Measurements from ENCODE around the gene ULK2.
"Not testable (repeated sequence)": the region's sequence is repeated elsewhere in the genome, so short reads cannot be mapped to it uniquely, and the experiment has no call there.

ULK2 gene

DNA sequence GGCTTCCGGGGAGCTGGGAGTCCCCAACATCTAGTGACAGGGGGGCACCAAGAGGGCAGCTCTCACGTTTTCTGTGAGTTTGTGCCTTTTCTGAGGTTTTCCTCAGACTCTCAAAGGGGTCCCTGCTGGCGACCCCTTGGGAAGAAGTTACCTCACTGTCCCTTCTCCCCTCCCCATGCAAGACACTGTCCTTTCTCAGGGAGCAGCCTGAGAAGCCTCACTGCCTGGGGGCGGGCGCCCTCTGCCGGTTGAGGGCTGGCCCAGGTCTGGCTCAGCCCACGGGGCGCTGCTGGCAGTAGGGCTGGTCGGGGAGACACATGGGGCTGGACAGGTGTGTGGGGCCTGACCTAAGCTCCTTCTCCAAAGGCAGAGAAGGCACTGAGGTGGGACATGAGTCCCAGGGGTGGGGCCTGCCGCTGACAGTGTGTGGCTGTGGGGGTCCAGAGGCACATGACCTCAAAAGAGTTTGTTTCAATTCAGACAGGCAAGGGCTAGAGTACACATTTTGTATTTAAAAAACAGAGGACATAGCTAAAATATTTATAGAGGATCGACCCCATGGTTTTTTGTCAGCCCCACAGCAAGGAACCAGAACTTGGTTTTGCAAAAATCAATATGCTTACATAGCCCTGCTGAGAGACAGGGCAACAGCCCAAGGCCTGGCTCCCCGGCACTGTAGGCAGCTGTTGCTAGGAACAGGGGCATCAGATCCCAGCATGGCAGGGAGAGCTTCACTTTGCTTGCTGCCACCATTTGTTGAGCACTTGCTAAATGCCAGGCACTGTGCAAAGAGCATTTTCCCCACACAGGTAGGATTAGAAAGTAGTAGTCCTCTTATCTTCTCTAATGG is 101.1 kb downstream of the ULK2 start:
- DNase-seq (ENCODE audit: low spot score), result peak; percentile 84

DNA sequence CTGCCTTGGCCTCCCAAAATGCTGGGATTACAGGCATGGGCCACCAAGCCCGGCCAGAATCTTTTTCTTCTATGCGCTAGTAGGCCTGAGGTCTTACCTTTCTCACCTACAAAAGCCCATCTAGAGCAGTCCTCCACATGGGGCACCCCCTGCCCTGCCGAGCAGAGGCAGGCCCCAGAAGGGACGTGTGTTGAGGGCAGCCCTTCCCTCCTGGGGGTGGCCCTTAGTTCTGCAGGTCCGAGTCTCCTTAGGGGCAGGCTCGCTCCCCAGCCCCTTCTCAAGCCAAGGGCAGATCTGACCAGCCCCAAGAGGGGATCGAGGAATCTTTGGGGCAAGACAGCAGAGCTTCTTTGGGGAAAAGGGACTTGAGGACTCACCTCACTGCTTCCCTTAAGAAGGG is 101.7 kb downstream of the ULK2 start:
- no peak for DNase-seq (ENCODE audit: low spot score)

DNA sequence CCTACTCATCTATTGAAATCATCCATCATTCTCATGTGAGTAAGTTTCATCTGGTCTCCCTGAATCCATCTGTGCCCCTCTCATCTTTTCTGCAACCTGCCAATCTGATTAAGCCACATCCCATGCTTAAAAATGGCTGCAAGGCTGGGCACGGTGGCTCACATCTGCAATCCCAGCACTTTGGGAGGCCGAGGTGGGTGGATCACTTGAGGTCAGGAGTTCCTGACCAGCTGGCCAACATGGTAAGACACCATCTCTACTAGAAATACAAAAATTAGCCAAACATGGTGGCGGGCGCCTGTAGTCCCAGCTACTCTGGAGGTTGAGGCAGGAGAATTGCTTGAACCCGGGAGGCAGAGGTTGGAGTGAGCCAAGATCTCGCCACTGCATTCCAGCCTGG is 103.7 kb downstream of the ULK2 start:
- not testable (repeated sequence) for DNase-seq (ENCODE audit: low spot score)

DNA sequence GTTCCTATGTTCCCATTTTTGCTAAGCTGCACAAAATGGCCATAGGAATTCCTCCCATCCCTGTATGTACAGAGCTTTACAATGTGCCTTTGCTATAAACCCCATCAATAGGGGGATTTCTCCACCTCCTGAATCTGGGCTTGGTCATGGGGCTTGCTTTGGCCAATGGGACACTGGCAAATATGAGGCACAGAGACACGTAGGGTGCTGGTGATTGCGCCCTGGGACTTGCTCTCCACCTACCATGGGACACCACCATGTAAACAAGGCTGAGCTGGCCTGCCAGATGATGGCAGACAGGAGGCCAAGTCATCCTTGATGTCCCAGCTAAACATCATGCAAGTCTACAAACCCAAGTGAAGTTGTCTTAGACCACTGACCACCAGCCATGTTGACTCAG is 104.3 kb downstream of the ULK2 start:
- no peak for DNase-seq (ENCODE audit: low spot score)

DNA sequence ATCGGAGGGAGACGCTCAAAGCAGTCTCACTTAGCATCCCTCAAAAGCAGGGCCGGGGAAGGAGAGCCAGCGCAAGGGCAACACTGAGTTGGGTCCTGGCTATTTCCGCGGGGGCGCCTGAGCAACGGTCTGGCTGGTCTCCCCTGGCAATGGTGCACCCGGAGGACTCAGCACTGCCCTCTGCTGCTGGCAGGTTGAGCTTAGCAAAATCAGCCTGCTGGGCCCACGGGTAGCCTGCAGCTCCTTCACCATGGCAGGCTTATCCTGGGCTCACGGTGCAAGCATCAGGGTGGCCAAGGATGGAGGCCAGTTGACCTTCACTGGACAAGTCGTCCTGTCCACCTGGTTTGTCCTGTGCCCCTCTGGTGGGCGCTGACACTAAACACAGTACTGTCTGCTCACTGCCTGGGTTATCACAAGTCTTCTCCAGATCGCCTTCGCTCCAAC is 105.2 kb downstream of the ULK2 start:
- DNase-seq (ENCODE audit: low spot score), result peak; percentile 85

DNA sequence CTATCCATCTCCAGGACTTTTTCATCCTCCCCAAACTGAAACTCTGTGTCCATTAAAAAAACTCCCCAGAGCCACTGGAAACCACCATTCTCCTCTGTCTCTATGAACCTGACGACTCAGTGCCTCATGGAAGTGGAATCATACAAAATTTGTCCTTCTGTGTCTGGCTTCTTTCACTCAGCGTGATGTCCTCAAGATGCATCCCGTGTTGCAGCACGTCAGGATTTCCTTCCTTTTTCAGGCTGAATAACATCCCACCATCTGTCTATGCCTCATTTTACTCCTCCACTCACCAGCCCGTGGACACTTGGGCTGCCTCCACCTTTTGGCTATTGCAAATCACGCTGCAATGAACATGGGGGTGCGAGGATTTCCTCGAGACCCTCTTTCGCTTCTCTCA is 107.0 kb downstream of the ULK2 start:
- no peak for DNase-seq (ENCODE audit: low spot score)

DNA sequence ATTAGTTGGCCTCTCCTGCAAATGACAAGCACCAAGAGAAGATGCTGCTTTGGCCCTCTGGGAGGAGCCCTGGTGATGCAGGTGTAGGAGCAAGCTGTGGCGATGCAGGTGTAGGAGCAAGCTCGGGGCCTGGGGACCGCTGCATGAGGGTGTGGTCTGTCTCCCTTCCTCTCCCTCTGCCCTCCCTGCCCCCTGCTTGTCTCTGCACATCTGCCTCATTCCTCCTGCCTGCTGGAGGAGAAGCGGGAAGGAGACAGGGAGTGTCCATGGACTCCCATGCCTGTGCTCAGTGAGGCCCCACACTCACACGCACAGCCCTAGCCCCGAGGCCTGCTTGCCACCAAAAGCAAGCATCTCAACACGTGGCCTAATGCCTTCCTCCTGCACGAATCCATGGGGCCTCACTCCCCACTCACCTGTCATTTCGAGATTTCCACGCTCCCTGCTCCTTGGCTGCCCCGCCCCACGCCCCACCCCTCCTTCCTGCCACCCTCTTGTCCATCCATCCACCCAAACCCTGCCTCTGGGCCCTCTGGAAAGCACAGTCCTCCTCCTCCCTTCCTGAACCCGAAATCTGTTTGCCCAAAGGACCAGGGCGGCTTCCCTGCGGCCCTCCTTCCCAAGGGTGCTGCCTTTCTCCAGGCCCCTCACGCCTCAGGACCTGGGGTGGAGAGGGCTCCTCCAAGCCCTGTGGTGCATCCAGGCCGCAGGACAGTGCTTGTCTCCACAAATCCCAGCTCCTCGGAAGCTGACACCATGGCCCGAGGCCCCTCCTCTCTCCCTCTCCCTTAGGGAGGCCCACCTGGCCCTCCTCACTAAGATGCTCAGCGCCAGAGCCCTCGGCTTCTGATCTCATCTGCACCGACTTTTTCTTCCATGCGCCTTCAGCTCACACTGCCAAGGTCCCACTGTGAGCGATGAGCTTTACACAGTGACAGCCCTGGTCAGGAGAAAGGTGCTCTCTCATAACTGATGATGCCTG is 107.9 kb downstream of the ULK2 start:
- no peak for DNase-seq (ENCODE audit: low spot score)

DNA sequence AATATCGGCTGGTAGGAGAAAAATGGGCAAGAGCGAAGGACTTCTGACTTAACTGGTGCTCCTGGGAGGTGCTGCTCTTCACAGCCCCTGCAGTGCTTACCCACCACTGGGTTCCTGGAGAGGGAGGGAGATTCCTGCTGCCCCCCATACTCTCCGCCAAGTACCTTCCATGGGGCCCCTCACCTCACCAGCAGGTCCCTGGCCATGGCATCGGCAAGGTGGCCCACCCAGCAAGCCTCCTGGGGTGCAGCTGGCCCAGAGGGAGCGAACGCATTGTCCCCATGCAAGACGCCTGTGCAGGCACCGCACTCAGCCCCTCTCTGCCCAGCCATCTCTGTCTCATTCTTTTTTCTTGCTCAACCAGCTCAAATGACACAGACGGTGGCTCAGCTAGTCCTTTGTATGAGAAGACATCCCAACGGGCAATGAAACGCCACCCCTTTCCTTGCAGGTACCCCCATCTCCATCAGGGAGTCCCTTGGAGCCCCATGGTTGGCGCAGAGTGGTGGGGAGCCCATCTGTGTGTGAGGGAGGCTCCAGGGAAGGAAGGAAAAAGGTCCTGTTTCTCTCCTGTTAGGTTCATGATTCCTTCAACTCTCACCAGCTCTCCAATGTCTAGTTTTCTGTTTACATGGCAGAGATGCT is 110.1 kb downstream of the ULK2 start:
- DNase-seq (ENCODE audit: low spot score), result no peak

DNA sequence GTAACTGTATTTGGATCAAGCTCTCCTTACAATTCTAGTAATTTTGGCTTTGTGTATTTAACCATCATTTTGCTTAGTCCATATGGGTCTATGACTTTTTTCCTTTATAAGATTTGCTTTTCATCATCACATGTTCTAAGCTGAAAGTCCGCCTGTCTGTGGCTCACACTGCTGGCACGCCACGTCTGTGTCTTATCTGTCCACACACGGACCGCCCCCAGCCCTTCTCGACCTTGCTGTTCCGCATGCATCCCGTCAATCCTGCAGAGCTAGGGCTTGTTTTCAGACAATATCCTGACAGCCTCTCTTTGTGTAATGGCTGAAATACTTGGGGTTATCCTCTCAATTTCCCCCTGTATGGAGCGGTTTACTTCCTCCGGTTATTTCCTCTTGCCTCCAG is 111.2 kb downstream of the ULK2 start:
- DNase-seq (ENCODE audit: low spot score), result no peak

DNA sequence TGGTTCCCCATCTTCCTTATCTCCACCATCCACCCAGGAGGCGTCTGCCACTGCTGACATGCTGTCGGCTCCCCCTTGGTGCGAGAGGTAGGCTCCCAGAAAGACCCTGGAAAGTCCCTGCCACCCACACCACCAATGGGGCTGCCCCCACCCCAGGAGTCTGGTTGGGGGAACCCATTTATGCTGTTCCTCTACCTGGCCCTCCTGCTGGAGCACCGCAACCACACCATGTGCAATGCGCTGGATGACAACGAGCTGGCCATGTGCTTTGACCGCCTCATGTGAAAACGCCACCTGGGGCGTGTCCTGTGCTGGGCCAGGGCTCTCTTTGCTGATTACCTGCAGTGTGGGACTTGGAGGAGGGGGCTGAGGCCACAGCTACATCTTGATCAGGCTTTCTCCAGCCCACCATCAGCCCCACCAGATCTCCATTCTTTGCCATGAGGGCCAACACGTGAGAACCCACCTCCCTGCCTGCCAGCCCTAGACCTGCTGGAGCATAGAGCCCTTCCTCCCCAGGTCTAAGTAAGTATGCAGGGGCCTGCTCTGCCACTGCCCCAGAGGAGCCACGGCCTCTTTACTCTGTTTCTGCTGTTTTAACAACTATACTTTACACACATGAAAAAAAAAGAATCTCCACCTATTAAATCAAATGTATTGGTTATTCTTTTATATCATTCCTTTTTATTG is 111.8 kb downstream of the ULK2 start:
- DNase-seq (ENCODE audit: low spot score), result no peak

DNA sequence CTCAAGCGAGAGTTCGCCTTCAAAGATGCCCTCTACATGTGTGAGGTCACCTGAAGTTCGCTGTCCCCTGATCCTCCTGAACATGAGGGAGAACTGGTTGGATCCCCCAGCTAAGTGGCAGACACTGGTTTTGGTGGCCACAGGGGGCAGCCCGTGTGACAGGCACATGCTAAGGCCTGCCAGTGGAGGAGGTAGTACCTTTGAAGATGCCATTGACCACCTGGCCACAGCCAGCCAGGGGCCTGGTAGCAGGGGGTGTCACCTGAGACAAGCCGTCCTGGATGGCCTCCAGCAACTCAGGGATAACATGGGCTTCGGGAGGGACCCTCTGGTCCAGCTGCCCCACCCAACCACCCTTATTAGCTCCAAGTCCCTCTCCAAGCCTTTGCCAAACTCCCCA is 112.3 kb downstream of the ULK2 start:
- no peak for DNase-seq (ENCODE audit: low spot score)

DNA sequence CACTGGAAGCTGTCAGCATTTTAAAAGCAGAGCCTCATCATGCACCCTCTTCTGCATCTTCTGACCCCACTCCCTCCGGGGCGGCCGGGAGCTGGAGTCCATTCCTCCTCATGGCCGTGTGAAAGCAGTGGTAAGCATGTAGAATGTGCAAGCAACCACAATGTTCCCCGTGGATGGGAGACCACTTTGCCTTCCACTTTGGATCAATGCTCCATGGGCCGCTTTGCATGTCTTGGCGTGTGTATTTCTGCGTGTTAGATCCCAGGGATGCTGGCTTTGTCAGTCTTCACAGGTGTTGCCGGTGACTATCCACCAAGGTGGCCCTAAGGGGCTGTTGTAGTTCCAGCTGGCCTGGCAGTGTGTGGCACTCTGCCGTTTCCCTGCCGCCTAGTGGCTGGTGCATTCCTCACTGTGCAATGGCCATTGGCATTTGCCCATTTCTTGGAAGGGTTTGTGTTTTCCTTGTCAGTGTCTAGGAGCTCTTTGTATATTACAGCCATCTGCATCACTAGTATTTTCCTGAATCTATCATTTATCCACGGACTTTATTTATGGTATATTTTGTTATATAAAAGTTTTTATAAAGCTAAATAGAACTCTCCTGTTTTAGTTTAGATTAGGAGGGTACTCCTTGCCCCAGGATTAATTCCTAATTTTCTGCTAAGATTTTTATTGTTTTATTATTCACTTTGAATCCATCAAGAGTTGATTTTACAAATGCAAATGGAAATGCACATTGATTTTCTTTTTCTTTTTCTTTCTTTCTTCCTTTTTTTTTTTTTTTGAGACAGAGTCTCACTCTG is 113.9 kb downstream of the ULK2 start:
- DNase-seq (ENCODE audit: low spot score), result peak; percentile 80

DNA sequence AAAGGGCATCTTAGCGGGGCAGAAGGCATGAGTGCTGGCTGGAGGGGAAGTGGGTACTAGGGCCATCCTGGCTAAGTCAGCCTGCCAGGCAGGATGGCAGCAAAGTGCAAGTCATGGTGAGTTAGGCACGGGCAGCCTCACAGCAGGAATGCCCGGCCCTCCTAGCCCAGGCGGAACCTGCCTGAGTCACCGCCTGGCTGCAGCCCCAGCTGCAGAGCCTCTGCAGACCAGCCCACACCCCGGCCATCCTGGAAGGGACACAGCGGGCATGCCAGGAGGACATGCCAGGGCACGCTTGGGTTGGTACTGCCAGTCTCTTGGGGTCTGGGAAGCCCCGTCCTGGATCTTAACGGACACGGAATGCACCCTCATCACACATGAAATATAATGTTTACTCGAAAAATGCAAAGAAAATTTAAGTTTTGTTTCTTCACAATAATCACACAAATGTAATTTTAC is 114.7 kb downstream of the ULK2 start:
- DNase-seq (ENCODE audit: low spot score), result peak; percentile 82

DNA sequence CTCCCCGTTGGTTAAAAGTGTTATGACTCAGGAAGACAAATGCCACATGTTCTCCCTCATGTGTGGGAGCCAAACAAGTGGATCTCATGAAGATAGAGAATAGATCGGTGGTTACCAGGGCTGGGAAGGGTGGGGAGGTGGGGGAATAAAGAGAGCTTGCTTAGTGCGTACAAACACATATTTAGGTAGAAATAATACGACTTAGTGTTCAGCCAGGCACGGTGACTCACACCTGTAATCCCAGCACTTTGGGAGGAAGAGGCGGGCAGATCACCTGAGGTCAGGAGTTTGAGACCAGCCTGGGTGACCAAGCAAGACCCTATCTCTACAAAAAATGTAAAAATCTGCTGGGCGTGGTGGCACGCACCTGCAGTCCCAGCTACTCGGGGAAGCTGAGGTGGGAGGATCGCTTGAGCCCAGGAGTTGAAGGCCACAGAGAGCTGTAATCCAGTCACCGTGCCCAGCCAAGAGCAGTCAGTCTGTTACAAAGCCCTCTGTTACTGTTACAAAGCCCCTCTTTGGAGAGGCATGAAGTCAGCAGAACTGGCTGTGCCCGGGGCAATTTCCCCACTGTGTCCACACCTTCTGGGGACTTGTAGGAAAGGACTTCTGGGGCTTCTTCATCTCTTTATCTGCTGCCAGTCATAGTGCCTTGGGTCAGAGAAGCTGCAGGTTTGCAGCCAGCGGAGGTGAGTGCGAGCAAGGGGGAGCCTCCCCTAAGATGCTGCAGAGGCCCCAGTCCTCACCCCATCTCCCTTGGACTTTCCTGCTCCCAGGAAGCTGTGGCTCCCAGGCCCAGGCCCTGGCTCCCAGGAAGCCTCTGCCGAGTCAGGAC is 115.3 kb downstream of the ULK2 start:
- peak; percentile 49 for DNase-seq (ENCODE audit: low spot score)

DNA sequence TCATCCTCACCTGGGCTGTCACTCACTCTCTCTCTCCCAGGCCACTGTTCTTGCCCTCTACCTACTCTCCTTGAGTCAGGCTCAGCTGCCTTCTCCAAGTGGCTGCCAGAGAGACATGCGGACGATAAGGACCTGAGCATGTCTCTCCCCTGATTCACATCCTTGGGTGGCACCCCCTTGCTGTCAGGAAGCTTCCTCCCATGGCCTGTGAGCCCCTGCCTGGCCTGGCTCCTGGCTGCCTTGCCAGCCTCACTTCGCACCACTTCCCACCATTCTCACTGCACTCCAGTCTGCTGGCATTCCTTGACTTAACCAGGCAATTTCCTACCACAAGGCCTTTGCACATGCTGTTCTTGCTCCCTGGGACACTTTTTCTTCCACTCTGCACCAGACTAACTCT is 116.9 kb downstream of the ULK2 start:
- DNase-seq (ENCODE audit: low spot score), result no peak

DNA sequence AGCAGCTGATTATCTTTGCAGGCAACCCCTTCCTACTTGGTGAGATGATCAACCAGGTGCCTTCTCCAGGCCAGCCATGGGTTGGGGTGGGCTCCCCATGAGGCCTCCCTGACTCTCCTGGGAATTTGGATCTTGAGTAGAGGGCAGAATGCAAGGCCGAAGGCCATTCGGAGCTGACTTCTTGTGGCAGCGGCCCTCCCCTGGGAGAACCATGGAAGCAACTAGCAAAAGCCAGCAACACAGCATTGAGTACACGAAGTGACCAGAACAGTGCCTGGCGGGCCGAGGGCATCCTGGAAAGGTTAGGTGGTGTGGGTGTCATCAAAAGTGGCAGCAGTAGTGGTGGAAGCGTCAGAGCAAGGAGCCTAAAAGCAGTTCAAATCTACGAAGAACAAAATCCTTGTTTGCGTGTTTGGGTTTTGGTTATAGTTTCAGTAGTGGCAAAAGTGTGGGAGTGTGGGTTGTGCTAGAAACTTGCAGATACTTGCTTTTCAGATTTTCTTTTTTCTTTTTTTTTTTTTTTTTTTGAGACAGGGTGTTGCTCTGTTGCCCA is 117.6 kb downstream of the ULK2 start:
- DNase-seq (ENCODE audit: low spot score), result no peak

DNA sequence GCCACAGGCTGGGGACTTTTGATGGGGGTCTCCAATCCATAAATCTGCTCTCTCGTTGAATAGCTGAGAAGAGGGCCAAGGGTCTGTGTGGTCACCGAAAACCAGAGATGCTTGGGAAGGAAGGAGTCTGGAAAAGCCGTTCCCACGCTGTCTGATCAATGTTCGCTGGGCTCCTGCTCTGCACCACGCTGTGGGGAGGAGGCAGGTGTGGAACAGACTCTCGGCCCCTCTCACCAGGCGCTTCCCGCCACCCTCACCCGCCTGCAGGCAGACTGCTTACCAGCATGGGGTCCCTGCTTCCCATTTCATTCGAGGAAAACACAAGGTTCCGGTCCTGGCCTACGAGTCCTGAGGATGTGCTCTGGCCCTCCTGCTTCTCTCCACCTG is 118.9 kb downstream of the ULK2 start:
- no peak for DNase-seq (ENCODE audit: low spot score)

DNA sequence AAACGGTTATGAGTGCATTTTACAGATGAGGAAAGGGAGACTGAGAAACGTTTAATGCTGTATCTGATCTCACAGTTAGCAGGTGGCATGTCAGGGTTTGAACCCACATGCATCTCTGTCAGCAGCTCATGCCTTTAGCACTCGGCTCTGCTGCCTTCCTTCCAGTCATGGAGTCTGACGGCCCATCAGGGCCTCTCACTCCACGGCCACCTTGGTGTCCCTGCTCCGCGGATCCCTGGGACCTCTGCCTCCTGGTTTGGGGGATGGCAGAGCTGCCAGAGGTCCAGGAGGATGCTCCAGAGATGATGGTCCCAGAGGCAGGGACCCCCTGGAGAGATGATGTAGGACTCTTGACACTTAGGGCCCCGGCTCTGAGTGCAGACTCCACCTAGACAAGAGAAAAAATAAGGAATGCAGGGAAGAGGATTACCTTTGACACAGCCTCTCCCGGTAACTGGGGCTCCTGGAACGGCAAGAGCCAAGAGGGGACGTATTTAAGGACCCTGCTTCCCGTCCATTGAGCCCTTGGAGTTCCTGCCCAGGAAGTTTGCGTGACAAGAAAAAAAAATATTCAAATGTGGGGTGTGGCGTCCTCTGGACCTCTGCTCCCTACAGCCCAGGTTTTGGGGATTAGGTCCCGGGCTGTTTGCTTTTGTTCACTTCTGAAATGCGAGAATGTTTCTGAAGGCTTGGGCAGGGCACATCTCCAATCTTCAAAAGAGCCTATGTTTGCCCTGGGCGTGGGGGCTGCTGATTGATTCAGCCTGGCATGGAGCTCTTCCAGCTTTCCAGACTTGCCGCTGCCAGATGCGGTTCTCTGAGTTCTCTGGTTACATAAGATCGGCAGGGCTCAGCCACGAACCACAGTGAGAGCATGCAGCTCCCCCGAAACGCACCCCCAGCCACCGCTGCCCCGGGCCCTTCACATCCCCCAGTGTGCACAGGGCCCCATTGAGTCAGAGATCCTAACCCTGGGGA is 119.6 kb downstream of the ULK2 start, which contains the start of gene ALDH3A1:
TSS of gene ALDH3A1 (minus strand) at position 470 of the 978 bp plus-strand sequence. CDS start 3,169 bp downstream, outside the sequence.
- peak; percentile 56 for DNase-seq (ENCODE audit: low spot score)
